HG02642 (cell line): ENCODE results near the gene IRAG1.
A peak's percentile ranks its signal among the peaks of the same experiment; 100 is the strongest.

Experiments used
- ATAC-seq: cut with Tn5 transposase; IDR thresholded peaks from one replicate; pipeline ENCODE4 v1.9.1; 2021; ENCODE audit warnings: mild to moderate bottlenecking; ENCODE audit not compliant: unreplicated experiment, poor library complexity

The IRAG1 gene

DNA sequence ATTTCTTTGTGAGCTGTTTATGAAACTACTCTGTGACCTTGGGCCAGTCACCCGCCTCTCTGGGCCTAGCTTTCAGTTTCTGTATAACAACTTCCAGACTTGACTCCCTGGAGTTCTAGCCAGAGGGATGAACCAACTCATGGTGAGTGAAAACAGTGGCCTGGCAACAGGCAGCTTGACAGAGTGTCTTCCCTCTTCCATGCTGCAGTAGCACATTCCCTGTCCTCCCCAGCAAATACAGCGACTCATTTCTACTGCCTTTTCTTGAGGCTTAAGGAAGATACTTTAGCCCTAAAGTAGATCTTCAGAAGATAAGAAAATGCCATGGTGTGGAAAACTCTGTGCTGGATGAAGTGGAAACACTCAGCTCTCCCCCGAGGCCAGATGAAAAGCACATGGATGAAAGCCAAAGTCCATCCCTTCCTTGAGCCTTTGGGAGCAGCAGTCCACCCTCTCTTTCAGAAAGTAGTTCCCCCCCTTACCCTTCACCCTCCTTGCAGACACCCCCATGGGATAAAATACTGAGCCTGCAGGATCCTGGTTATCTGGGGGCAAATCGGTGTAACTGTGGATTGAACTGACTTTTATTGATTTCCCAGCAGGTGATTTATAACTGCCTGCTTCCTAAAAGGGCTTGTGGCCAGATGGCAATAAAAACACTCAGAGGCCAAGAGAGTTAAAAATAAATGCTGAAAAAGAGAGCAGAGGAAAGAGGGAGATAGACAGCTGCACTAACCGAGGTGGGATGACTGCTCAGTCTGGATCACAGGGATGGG is 24.1 kb downstream of the IRAG1 start:
- ATAC-seq = no peak

DNA sequence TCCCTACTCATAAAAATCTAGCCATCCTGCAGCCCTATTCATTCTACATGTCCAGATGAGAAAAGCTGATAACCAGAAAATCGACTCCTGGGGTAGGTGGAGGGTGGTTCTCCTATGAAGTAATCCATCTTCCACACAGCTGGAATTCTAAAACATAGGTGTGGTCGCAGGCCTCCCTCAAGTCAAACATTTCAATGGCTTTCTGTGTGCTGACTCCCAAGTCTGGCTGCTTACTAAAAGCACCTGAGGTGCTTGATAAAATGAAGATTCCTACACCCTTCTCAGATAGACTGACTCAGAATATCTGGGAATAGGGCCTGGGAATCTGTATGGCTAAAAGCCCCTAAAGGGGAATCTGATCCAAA is 26.1 kb downstream of the IRAG1 start:
- ATAC-seq = no peak

DNA sequence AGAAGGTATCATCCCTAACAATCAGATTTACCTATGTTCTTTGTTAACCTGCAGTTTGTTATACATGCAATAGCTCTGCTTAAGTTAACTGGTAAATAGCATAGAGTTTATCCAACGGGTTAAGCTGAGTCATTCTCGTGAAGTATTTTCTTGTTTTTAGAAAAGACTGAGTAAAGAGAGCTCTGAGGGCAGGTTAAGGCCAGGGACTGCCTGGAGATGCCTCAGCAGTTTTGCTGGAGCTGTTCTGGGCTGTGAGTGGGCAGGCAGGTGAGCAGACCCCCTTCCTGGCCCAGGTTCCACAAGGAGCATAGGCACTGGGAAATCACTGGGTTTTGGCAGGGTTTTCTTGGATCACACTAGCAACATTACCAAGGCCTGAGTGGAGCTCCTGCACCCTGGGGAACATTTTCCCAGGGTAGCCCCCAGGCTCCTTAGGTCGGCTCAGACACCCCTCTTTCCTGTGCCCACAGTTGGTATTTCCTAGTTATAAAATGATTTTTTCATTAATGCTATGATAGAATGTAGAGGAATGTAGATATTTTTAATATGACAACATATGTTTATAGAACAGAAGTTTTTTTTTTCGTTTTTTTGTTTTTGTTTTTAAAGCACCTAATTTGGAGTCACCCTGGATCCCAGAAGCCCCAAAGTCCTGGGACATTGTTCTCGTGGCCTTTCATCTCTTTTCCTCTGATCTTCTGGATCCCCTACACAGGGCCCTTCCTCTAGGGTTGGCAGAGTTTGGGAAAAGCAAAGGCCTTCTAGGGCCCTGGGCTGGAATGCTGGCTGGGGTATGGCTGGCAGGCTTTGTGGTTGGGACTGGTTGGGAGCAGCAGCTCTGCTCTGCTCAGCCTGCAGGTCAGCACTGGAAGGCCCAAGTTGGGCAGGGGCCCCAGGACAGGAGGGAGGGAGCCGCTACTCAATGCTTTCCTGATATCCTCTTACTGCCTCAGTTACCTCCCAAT is 26.7 kb downstream of the IRAG1 start:
- ATAC-seq = no peak

DNA sequence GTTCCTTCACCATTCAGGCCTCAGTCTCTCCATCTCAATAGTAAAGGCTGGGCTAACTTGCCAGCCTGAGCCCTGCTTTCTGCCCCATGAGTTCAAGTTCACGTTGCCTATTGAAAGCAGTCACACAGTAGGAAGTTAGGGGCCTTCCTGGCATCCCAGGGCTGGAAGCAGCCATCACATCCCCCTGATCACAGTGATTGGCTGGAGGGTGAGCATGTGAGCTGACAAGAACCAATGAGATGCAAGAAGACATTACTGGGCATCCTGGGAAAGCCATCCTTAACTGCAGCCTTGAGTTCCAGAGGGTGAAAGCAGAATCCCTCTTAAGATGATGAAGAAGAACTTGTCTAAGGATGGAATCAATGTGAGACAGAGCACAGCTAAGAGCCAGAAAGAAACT is 29.1 kb downstream of the IRAG1 start:
- no peak for ATAC-seq

DNA sequence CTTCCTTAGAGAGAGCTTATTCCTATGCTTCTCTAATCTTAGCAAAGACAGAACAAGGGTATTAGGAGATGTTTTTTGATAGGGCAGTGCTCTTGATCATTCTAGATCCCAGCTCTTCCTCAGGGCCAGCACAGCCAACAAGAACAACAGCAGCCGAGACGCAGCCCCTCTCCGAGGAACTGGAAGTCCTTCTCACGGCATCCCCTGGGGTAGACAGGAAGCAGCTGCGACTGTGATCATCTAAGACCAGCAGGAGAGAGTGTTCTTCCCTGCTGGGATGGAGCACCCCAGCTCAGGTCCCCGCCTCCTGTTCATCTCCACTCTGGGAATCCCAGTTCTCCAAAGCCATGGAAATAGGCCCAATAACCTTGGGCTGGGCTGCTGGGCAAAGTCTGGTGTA is 29.6 kb downstream of the IRAG1 start:
- no peak for ATAC-seq

DNA sequence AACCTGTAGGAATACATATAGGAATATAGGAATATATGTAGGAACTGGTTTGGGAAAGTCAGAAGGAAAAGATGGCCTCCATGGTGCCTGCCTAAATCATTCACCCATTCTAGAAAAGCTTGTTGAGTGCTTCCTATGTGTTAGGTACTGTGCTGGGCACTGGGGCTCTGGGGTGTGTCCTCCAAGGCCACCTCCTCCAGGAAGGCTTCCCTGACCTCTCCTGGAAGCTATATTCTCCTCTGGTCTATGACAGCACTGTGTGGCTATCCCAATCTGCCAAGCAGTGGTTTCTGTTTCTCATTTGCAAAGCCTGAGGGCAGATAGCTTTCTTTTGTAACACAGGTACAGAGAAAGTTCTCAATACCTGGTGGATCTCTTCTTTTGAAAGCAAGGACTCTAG is 30.2 kb downstream of the IRAG1 start:
- no peak for ATAC-seq

DNA sequence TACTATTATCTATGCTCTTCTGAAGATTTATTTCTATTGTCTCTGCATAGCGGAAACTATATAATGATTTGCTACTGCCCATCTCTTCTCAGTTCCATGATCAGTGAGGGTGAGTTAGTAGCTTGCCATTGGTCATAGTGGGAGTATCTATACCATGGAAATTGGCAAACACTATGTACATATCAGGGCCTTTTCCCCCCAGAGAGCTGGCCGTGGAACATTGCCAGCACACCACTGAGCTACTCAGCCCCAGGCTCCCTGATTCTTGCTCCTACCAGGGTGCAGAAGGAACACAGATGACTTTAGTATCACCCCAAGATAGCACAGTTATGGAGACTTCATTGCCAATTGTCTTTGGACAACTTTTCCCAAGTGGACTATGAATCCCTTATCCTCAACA is 33.2 kb downstream of the IRAG1 start:
- ATAC-seq = no peak

DNA sequence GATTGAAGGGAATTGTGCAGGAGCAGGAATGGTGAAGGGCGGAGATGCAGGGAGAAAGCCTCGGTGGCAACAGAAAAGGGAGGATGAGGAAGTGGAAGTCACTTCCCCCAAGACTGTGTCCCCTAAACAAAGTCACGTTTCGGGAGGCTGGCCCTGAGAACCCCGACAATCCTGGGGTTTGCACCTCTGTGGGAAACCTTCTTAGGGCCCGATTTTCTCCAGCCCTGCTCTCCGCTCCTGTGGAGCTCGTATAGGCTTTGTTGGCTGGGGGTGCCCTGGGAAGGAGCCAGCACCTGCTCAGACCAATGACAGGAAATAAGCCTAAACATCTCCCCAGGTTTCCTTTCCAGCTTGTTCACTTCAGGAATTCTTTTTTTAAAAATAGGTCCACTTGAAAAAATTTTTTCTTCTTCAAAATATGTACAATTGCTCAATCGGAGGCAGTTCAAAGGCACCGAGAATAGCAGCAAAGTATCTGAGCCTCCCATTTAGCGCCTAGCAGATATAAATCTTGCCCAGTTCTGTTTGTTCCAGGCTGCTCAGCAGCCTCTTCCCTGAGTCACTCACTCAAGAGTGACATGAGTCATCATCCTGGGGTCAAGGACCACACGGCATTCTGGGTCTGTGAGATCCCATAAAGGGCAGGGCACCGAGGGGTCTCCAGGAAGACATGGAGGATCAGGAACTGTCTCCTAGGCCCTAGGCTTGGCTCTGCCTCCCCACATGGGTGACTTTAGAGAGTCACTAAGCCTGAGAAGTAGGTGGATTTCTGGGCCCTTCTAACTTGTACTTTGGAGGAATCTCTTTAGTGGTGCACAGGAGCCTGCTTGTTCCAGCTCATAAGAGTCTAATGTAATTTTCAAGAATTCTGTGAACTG is 34.0 kb downstream of the IRAG1 start:
- ATAC-seq = no peak

DNA sequence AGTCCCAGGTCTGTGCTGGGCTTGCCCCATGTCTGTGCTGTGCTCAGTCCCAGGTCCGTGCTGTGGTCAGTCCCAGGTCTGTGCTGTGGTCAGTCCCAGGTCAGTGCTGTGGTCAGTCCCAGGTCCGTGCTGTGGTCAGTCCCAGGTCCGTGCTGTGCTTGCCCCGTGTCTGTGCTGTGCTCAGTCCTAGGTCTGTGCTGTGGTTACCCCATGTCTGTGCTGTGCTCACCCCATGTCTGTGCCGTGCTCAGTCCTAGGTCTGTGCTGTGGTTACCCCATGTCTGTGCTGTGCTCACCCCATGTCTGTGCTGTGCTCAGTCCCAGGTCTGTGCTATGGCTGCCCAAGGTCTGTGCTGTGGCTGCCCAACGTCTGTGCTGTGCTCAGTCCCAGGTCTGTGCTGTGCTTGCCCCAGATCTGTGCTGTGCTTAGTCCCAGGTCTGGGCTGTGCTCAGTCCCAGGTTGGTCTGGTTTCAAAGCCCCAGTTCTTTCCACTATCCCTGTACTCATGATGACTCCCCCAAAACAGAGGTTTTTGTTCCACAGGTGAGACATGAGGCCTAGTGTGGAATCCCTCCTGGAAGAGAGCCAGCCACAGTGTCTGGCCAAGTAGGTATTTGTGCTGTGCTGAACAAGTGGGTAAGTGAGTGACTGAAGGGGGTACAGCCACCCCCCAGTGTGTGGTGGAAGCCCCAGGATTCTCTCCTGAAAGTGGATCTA is 34.8 kb downstream of the IRAG1 start:
- no peak for ATAC-seq

DNA sequence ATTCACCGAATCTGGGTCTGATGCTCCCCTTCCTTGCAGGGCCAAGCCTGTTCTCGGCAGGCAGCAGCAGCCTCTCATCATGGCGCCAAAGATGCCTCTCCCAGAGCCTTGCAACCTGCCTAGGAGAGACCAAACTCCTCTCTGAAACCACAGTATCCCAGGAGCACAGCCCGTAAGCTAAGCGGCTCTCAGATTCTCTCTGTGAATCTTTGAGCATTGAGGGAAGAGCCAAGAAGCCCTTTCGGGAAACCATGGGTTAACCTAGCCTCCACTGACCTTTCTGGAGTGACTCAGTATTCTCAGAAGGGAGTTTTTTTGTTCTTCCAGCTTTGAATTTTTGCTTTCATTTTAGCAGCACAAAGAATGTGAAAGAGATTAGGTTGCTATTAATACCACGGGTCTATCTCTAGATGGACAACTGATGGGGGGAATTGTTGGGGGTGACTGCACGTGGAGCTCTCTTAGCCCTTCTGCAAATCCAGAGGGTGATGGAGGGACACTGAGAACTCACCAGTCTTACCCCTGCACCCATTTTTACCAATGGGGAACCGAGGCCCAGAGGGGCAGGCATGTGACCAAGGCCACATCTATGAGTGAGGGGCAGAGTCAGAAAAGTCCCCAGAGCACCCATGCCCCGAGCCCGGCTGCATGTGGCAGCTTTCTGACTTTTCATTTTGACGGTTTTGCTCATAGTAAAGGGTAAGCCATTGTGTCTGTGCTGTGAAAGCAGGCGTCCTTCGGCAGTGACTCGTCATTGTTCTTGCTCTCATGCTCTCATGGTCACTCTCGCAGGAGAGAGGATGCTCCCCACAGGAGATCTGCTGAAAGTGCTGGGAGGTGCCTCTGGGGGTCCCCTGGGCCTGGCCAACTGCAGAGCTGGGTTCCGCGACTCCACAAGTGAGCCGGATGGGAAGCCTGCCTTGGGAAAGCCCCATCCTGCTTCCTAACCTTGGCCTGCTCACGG is 36.0 kb downstream of the IRAG1 start:
- peak; percentile 52 for ATAC-seq

DNA sequence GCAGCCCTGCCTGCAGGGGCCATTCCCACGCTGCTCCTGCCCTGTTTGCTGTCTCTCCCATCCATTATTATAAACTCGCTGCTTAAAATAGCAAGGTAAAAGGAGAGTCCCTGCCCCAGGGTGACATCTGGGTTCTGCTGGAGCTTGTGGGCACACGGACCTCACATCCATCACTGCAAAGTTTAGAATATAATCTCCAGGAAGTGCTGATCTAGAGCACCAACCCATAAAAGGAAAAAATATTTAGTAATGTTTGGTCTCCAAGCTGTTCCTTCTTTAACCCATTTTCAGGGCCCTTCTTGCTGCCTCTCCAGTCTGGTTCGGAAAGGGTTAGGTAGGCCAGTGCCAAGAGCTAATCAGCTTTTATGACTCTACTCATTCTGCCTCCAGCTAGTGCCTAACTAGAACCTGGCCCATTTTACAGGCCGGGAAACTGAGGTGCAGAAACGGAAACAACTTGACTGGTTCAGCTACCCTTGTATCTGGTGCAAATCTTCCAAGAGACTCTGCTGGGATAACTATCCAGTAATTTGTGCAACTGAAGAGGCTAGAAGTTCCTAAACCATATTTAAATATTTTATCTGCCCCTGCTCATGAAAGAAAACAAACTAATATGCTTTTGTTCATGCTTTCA is 37.5 kb downstream of the IRAG1 start:
- ATAC-seq = no peak

DNA sequence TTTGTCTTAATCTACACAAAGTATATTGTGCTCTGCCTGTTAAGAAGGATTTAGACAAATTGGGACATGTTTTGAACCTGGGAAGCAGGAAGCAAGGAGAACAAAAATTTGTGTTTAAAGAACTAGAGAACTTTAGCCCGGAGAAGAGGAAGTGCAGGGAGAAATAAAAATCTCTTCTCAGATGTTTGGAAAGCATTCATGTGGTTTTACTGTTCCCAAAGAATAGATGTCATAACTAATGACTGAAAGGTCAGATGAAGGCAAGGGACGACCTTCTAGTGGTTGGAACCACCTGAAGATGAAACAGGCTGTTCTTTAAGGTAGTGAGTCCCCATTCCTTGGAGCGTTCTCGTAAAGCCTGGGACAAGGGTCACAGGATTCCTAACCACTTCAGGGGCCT is 38.3 kb downstream of the IRAG1 start:
- no peak for ATAC-seq

DNA sequence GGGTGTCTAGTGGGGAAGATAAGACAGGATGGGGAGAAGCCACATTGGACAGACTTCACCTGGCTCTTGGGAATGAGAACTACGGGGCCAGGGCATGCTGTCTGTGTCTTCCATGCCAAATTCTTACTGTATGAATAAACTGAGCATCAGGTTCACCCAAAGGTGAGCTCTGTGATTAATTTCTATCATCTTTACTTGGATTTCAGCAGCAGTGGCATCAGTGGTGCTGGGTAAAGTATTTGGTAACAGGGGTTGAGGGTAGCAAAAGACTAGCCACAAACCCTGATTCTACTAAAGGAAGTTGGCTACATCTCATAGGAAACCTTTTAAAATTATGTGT is 38.8 kb downstream of the IRAG1 start:
- ATAC-seq = no peak

DNA sequence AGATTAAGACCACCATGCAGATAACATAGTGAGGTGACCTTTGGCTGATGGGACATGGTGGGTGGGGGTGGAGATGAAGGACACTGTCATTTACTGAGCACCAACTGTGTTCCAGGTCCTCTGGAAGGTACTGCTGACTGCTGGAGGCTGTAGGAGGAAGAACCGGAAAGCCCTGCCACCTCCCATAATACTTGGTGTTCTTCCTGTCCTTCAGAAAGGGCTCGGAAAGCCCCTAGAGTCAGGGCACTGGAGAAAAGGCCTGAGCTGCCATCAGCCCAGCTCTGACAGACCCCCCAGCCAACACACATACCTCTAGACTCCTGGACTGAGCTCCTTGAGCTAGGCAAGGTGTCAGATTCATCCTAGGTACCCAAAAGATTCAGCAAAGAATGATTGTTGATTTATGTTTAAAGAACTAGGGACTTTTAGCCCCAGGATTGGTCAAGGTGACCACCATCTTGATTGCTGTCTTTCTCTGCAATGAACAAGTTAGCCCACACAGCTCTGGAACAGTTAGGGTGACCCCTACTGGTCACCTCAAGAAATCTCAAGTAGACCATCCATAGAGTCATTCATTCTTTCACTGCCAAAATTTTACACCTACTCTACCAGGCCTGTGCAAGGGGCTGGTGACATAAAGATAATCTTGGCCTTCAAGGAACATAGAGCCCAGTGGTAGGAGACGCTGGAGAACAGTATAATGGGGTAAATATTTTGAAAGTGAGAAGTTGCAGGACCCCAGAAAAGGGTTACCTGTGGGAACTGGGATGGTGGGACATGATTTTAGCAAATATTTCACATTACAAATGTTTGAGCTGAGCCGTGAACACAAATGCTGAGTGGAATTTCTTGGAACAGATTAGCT is 39.4 kb downstream of the IRAG1 start:
- ATAC-seq = no peak

DNA sequence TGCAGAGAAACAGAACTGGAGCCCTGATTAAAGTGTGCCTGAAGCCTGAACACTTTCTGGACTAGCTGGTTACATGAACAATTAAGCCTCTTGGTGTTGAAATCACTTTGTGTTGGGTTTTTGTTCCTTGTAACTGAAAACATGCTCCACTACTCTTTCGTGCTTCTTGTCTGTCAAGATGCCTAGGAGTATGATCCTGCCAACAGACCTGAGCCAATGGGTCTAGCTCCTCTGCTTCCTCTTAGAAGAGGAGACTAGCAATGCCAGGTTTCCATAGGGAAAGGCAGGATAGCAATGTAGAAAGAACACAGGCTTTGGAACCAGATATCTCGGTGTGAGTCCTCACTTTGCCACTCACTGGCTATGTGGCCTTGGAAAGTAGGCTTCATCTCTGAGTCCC is 40.3 kb downstream of the IRAG1 start:
- ATAC-seq = no peak

DNA sequence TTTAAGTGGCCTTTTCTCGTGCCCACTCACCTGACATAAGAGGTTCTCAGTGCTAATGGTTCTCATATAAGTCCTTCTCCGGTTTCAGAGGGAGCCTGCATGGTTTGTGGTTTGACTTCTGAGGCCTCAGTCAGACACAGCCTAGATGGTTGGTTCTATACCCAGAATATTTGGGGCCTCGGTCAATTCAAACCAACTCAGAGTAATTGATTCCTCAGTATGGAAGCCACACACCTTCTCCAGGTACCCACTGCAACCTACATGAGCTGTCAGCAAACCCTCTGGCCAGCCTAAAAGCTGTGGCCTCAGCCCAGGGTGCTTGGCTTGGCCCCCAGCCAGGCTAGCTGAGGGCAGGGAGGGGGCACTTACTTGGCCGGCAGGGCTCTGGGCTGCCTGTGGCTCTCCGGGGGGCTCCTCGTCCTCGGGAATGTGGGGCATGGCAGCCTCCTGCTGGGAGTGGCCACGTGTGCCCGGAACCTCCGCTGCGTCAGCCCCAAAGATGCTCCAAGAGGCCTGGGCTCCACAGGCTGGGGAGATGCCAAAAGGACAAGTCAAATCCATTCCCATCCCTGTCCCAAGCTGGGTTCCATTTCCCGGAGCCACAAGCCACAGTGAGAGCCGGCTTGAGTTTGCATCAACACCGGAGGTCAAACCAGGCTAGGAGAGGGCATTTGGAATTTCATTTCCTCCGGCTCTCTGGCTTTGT is 41.7 kb downstream of the IRAG1 start:
- no peak for ATAC-seq

DNA sequence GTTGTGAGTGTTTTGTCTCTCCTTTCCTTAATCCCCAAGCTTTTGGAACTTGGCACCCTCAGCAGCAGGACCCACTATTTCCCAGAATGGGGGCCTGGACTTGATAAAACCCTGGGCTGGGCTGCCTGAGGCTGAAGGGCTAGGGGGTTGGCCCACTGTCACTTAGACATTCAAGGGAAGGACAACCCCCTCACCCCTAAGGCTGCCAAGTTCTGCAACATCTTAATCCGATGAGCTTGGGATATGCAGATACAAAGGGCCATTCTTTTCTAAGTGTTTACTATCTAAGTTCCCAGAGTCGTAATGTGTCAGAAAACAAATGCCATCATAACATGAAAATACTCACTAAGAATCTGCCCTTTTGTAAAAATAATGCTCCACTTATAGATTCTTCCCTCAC is 42.9 kb downstream of the IRAG1 start:
- no peak for ATAC-seq
